GM12878 (cell line): ENCODE results near the gene PTPRM. TPM values are rescaled to one million over a fixed set of nuclear protein-coding genes. Genes with fewer than 3 reads are reported as not detected.

Source experiments
- ATAC-seq: fragments of 200-7000 bp; cut with Tn5 transposase; 3 replicates; pipeline ENCODE4 v1.9.1; 2020; ENCODE audit warnings: mild to moderate bottlenecking, moderate library complexity
- BruUV-seq: library from RNA; stranded (reverse); fragments of 400-500 nt; replicated peaks from 2 replicates; lab custom pipeline; 2021; lab: Mats Ljungman, UMichigan
- CTCF ChIA-PET: fragments of 300-600 bp; sonication (Branson Sonifier 250); formaldehyde crosslinking; extraction: SDS; loops from one replicate; lab custom pipeline; 2021; ENCODE audit warnings: inconsistent platforms; lab: Yijun Ruan, JAX
- POLR2A ChIA-PET: fragments of 350-600 bp; formaldehyde crosslinking; extraction: SDS; loops from one replicate; lab custom pipeline; 2021; ENCODE audit warnings: inconsistent platforms; lab: Charles Lee
- RAD21 ChIA-PET: fragments of 300-600 bp; sonication (Branson Sonifier 250); formaldehyde crosslinking; loops from one replicate; lab custom pipeline; 2023; ENCODE audit warnings: antibody characterized with exemption; ENCODE audit not compliant: unreplicated experiment; lab: Charles Lee
- SMC1A ChIA-PET: fragments of 300-600 bp; sonication (Branson Sonifier 250); formaldehyde crosslinking; loops from one replicate; lab custom pipeline; 2023; ENCODE audit not compliant: unreplicated experiment, uncharacterized antibody; lab: Charles Lee
- DNase-seq: peaks from one replicate; pipeline ENCODE4 v3.0.0-alpha.2; 2011; ENCODE audit warnings: low read depth, low spot score
- FAIRE-seq: peaks from 3 replicates; lab custom pipeline; 2011; peaks lifted over from hg19 to GRCh38; lab: Jason Lieb, UNC
- H2AFZ ChIP-seq: 2 replicates; pipeline ENCODE4 v1.6.0; 2011; ENCODE audit warnings: low read depth, low read length, control low read depth; ENCODE audit not compliant: control insufficient read depth
- H3K27ac ChIP-seq: 2 replicates; pipeline ENCODE4 v1.5.1; 2011; ENCODE audit warnings: control low read depth; ENCODE audit not compliant: control insufficient read depth, insufficient read depth
- H3K27me3 ChIP-seq, 2 experiments: replicated peaks in 1 of 2; 2 replicates each; pipeline versions ENCODE4 v1.6.0 to v1.6.1; 2011; ENCODE audit warnings: low read length in 1 of 2; ENCODE audit not compliant: control insufficient read depth in 2 of 2, insufficient read depth in 2 of 2
- H3K36me3 ChIP-seq, 2 experiments: 2 replicates each; pipeline ENCODE4 v1.5.1; 2011; ENCODE audit warnings: low read length in 1 of 2; ENCODE audit not compliant: control insufficient read depth in 2 of 2, insufficient read depth in 2 of 2
- H3K4me1 ChIP-seq: 2 replicates; pipeline ENCODE4 v1.6.1; 2011; ENCODE audit warnings: mild to moderate bottlenecking, low read length, moderate library complexity, mixed read lengths; ENCODE audit not compliant: control insufficient read depth, insufficient read depth
- H3K4me2 ChIP-seq: 2 replicates; pipeline ENCODE4 v1.6.0; 2011; ENCODE audit warnings: control low read depth; ENCODE audit not compliant: control insufficient read depth, insufficient read depth
- H3K4me3 ChIP-seq: fragments of 200-600 bp; sonication (generic); 2 replicates; pipeline ENCODE4 v1.5.1; 2016
- H3K79me2 ChIP-seq: 2 replicates; pipeline ENCODE4 v1.6.0; 2011; ENCODE audit warnings: low read length; ENCODE audit not compliant: control insufficient read depth, insufficient read depth
- H3K9ac ChIP-seq: 2 replicates; pipeline ENCODE4 v1.8.0; 2011; ENCODE audit warnings: low read length, control low read depth, mixed read lengths; ENCODE audit not compliant: control insufficient read depth, insufficient read depth
- H3K9me3 ChIP-seq: replicated peaks from 3 replicates; pipeline ENCODE4 v1.5.1; 2011; ENCODE audit warnings: mild to moderate bottlenecking, low read length; ENCODE audit not compliant: control insufficient read depth, insufficient read depth
- H4K20me1 ChIP-seq: 2 replicates; pipeline ENCODE4 v1.6.0; 2011; ENCODE audit not compliant: control insufficient read depth, insufficient read depth
- BACH1 ChIP-seq: fragments of 450-650 bp; IDR thresholded peaks from 2 replicates; pipeline ENCODE4 v1.6.1; 2017; ENCODE audit warnings: mild to moderate bottlenecking, borderline replicate concordance
- CHD1 ChIP-seq: IDR thresholded peaks from 2 replicates; pipeline ENCODE4 v1.6.1; 2012; ENCODE audit warnings: low read depth, low read length, improper control_type of control experiment
- ESRRA ChIP-seq: IDR thresholded peaks from 2 replicates; pipeline ENCODE4 v1.6.1; 2012; ENCODE audit warnings: mild to moderate bottlenecking, low read length, improper control_type of control experiment
- FOXM1 ChIP-seq: IDR thresholded peaks from 2 replicates; pipeline ENCODE4 v1.6.1; 2012; ENCODE audit warnings: low read depth, mild to moderate bottlenecking, inconsistent platforms, low read length, moderate library complexity
- HDAC6 ChIP-seq: fragments of 200-600 bp; sonication (generic); IDR thresholded peaks from one replicate; pipeline ENCODE4 v1.8.0; 2017; ENCODE audit warnings: antibody characterized with exemption; ENCODE audit not compliant: unreplicated experiment
- IKZF2 ChIP-seq, 2 experiments: fragments of 450-650 bp; IDR thresholded peaks; 2 replicates each; pipeline ENCODE4 v1.6.1; 2017; ENCODE audit warnings: mild to moderate bottlenecking in 2 of 2, moderate library complexity in 2 of 2
- JUNB ChIP-seq: IDR thresholded peaks from 2 replicates; pipeline ENCODE4 v1.6.1; 2016; ENCODE audit warnings: antibody characterized with exemption, mild to moderate bottlenecking
- NFIC ChIP-seq: IDR thresholded peaks from 2 replicates; pipeline ENCODE4 v1.6.1; 2012; ENCODE audit warnings: low read depth, mild to moderate bottlenecking, inconsistent platforms, low read length, moderate library complexity
- NR2C1 ChIP-seq: fragments of 450-650 bp; IDR thresholded peaks from 2 replicates; pipeline ENCODE4 v1.6.1; 2017; ENCODE audit warnings: antibody characterized with exemption, mild to moderate bottlenecking, moderate library complexity
- PML ChIP-seq: IDR thresholded peaks from 2 replicates; pipeline ENCODE4 v1.6.1; 2012; ENCODE audit warnings: low read length, inconsistent platforms
- RCOR1 ChIP-seq: conservative IDR thresholded peaks from 2 replicates; pipeline ENCODE4 v1.6.1; 2012; ENCODE audit warnings: low read depth, low read length, improper control_type of control experiment
- STAT1 ChIP-seq: fragments of 450-650 bp; conservative IDR thresholded peaks from 2 replicates; pipeline ENCODE4 v1.6.1; 2014; ENCODE audit warnings: antibody characterized with exemption, mild to moderate bottlenecking
- STAT3 ChIP-seq: IDR thresholded peaks from 2 replicates; pipeline ENCODE4 v1.6.1; 2011; ENCODE audit warnings: low read depth, low read length, improper control_type of control experiment
- SUPT20H ChIP-seq: IDR thresholded peaks from 2 replicates; pipeline ENCODE4 v1.6.1; 2011; ENCODE audit warnings: low read depth, mild to moderate bottlenecking, low read length, moderate library complexity, borderline replicate concordance; ENCODE audit not compliant: control insufficient read depth
- ZNF384 ChIP-seq: IDR thresholded peaks from 2 replicates; pipeline ENCODE4 v1.6.1; 2012; ENCODE audit warnings: low read depth, mild to moderate bottlenecking, low read length, improper control_type of control experiment, borderline replicate concordance
- WGBS: methylation state at CpG from one replicate; pipeline ENCODE4 v1.1.6; 2016; ENCODE audit warnings: low lambda C conversion rate; ENCODE audit not compliant: insufficient replicate concordance, insufficient coverage; ENCODE audit errors: missing lambda C conversion rate; 5-methylcytosine and 5-hydroxymethylcytosine counted together
- in situ Hi-C: fragments of 300-500 bp; cut with MboI; formaldehyde crosslinking; loops from 9 replicates; pipeline ENCODE4 v1.14.3; 2018; ENCODE audit warnings: mixed read lengths
- intact Hi-C: fragments of 100-400 bp; cut with micrococcal nuclease; formaldehyde crosslinking; loops from one replicate; pipeline ENCODE4 v1.14.2; 2022; ENCODE audit not compliant: unreplicated experiment
- polyA plus RNA-seq, 11 experiments: library from polyadenylated mRNA; depleted of rRNA in 4 of 11; unstranded in 6 of 11; stranded (reverse) in 5 of 11; fragments of >200 nt; fragmentation: Nextera tagmentation in 4 of 11; fragmentation: Illumina TruSeq in 1 of 11; extraction: Ambion mirVana in 4 of 11; extraction: Trizol in 1 of 11; gene quantifications; 1 replicate in 1 of 11; 2 replicates in 10 of 11; pipeline versions ENCODE4 v1.2.1 to v1.2.3, GENCODE V29; 2011 to 2016; ENCODE audit warnings: inconsistent platforms in 2 of 11, missing spikeins in 2 of 11, low read depth in 1 of 11
- total RNA-seq, 4 experiments: library from RNA; depleted of rRNA in 3 of 4; stranded (reverse); fragments of >200 nt in 3 of 4; fragmentation: Illumina TruSeq in 1 of 4; extraction: Trizol in 1 of 4; gene quantifications; 2 replicates each; pipeline versions ENCODE4 v1.2.1 to v1.2.3, GENCODE V29; 2013 to 2021
- TF ChIP-seq, protein P1 (sequence below): fragments of 450-650 bp; formaldehyde crosslinking; IDR thresholded peaks from 2 replicates; pipeline ENCODE4 v1.5.0; 2022; ENCODE audit warnings: mild to moderate bottlenecking, missing genetic modification characterization

PTPRM gene
- total and polyA plus RNA-seq, 10 of the 15 experiments (the other 5 are each of a cell fraction or from before 2014, with no cell fraction given): 0.07 to 22.6 (median 0.60) TPM

- TF ChIP-seq STAT3 (no peak), STAT1 (no peak), ESRRA (no peak), NFIC (no peak), RCOR1 (no peak), NR2C1 (no peak)
These were observed 733.8 kb downstream of the PTPRM start (continued) for GRCh38 chr18:8300751-8301410.

- H3K27ac ChIP-seq: no peak overlapping the region
- H3K36me3 ChIP-seq: no peaks in the 10 kb centered on the region
- ChIA-PET POLR2A (no interaction called here), RAD21 (no interaction called here)
- ATAC-seq: no peak
- H4K20me1 ChIP-seq: no peaks in the 10 kb centered on the region
- no peak for TF ChIP-seq STAT1
- TF ChIP-seq IKZF2 (IDR thresholded peaks at IDR 0.05): no peak
- TF ChIP-seq CHD1: no peak
- no peak for TF ChIP-seq ZNF384
- TF ChIP-seq, protein P1, sequence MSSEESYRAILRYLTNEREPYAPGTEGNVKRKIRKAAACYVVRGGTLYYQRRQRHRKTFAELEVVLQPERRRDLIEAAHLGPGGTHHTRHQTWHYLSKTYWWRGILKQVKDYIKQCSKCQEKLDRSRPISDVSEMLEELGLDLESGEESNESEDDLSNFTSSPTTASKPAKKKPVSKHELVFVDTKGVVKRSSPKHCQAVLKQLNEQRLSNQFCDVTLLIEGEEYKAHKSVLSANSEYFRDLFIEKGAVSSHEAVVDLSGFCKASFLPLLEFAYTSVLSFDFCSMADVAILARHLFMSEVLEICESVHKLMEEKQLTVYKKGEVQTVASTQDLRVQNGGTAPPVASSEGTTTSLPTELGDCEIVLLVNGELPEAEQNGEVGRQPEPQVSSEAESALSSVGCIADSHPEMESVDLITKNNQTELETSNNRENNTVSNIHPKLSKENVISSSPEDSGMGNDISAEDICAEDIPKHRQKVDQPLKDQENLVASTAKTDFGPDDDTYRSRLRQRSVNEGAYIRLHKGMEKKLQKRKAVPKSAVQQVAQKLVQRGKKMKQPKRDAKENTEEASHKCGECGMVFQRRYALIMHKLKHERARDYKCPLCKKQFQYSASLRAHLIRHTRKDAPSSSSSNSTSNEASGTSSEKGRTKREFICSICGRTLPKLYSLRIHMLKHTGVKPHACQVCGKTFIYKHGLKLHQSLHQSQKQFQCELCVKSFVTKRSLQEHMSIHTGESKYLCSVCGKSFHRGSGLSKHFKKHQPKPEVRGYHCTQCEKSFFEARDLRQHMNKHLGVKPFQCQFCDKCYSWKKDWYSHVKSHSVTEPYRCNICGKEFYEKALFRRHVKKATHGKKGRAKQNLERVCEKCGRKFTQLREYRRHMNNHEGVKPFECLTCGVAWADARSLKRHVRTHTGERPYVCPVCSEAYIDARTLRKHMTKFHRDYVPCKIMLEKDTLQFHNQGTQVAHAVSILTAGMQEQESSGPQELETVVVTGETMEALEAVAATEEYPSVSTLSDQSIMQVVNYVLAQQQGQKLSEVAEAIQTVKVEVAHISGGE: no peak
- no peak for TF ChIP-seq FOXM1
- no peak for TF ChIP-seq JUNB
- TF ChIP-seq BACH1: no peak
- TF ChIP-seq SUPT20H: no peak
- no peak for TF ChIP-seq ESRRA
- TF ChIP-seq PML: no peak
- no peak for TF ChIP-seq HDAC6
- TF ChIP-seq, all 136 proteins: peak for 0
- CTCF ChIA-PET: no interaction called here
- Histone ChIP-seq H3K9ac (no peak overlapping the region), H3K4me3 (no peak overlapping the region), H3K27me3 (no peaks in the 10 kb centered on the region; a peak in 1 of 4 replicates), H3K4me2 (no peak overlapping the region), H2AFZ (no peak overlapping the region), H3K79me2 (no peaks in the 10 kb centered on the region), H3K4me1 (no peaks in the 10 kb centered on the region), H3K9me3 (no peaks in the 10 kb centered on the region)
- intact Hi-C loops: no loop called here
- 25% methylated on average over 10 of the region's 10 CpGs for WGBS
- in situ Hi-C loops: no loop called here
- no peak for FAIRE-seq
- no peak for DNase-seq
- BruUV-seq: no TSS peak
- SMC1A ChIA-PET: interaction anchor here (0.9 kb wide), 1 partner anchor 9 kb away, joined by 3 read pairs; no protein-coding TSS in a partner anchor
These were observed 734.5 kb downstream of the PTPRM start for GRCh38 chr18:8301427-8302172.
